Astrocyte of the cerebellum (primary cell): ENCODE measurements around the gene CAMTA1.

Source experiments
- DNase-seq: peaks from one replicate; pipeline ENCODE4 v3.0.0-alpha.2; 2011; ENCODE audit warnings: low read depth
- H3K4me3 ChIP-seq: 2 replicates; pipeline ENCODE4 v1.5.1; 2011; ENCODE audit warnings: mild to moderate bottlenecking, low read depth, low read length, moderate library complexity
- in situ Hi-C: cut with HindIII; loops from 2 replicates; pipeline ENCODE4 v1.10.0; 2017; ENCODE audit warnings: low sequenced_read_pairs
- TF ChIP-seq, protein P1 (sequence below): IDR thresholded peaks from 2 replicates; pipeline ENCODE4 v1.5.1; 2012; ENCODE audit warnings: low read length, low read depth, moderate library complexity, mild to moderate bottlenecking; ENCODE audit errors: missing control alignments

Gene CAMTA1

DNA sequence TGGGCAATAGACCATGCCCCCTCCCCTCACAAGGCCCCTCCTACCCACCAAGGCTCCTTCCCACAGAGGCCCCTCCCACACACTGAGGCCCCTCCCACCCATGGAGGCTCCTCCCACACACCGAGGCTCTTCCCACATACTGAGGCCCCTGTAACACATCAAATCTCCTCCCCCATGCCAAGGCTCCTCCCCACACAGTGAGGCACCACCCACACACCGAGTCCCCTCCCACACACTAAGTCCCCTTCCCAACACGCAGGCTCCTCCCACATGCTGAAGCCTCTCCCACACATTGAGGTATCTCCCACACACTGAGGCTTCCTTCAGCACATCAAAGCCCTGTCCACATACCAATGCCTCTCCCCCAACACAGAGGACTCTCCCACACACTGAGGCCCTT, 391.8 kb downstream of the CAMTA1 start:
- DNase-seq = no peak
- TF ChIP-seq, protein P1, sequence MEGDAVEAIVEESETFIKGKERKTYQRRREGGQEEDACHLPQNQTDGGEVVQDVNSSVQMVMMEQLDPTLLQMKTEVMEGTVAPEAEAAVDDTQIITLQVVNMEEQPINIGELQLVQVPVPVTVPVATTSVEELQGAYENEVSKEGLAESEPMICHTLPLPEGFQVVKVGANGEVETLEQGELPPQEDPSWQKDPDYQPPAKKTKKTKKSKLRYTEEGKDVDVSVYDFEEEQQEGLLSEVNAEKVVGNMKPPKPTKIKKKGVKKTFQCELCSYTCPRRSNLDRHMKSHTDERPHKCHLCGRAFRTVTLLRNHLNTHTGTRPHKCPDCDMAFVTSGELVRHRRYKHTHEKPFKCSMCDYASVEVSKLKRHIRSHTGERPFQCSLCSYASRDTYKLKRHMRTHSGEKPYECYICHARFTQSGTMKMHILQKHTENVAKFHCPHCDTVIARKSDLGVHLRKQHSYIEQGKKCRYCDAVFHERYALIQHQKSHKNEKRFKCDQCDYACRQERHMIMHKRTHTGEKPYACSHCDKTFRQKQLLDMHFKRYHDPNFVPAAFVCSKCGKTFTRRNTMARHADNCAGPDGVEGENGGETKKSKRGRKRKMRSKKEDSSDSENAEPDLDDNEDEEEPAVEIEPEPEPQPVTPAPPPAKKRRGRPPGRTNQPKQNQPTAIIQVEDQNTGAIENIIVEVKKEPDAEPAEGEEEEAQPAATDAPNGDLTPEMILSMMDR = no peak
- in situ Hi-C loops = no loop called here
- no peak overlapping the region for H3K4me3 ChIP-seq

DNA sequence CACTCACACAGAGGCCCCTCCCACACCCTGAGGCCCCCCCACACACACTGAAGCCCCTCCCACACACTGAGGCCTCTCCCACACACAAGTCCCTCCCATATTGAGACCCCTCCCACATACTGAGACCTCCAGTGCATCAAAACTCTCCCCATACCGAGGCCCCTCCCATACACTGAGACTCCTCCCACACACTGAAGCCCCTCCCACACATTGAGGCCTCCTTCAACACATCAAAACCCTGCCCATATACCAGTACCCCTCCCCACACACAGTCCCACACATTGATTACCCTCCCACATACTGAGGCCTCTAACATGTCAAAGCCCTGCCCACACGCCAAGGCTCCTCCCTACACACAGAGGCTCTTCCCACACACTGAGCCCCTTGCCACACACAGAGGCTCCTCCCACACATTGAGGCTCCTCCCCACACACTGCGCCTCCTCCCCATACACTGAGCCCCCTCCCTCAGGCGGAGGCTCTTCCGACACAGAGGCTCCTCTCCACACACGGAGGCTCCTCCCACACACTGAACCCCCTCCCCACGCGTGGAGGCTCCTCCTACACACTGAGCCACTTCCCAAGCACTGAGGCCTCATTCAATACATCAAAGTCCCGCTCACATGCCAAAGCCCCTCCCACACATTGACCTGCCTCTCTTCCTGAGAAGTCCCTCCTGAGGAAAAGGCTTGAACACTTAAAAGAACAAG, 392.3 kb downstream of the CAMTA1 start:
- TF ChIP-seq, protein P1 = no peak
- H3K4me3 ChIP-seq = no peak overlapping the region
- in situ Hi-C loops = no loop called here
- no peak for DNase-seq

DNA sequence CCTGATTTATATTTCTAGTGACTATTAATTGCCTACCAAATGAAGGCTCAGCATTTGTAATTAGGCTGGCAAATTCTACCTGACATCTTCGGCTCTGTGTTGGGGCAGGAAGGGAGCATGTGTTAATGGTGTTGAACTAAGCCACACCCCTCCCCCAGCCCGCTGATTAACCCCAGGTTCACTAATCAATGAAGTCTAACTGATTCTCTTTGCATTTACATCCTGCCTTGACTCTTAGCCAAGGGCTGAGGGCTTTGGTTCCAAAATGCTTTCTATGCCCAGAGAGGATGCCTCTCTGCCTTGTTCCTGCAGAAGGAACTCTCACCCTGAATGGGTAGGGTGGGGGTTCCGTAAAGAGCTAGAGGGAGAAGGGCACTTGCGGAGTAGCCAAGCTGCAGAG, 393.1 kb downstream of the CAMTA1 start:
- no peak for DNase-seq
- in situ Hi-C loops = no loop called here
- H3K4me3 ChIP-seq = no peak overlapping the region
- TF ChIP-seq, protein P1 = no peak

DNA sequence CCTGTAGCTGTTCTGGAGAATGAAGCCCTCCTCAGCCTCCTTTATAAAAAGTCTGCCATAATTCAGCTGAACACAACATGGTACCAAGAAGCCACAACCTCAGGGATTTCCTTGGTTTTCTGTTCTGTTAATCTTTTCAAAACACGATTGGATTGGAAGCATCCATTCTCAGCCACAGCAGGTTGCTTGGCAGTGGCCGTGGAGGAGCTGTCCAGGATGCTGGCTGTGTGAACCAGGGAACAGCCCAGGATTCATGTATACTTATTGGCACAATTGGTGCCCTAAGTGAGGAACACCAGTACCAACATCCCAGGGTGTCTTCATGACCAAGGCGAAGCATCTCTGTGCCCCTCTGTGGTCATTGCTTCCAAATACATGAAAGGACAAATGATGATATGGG, 393.5 kb downstream of the CAMTA1 start:
- TF ChIP-seq, protein P1 = no peak
- no peak for DNase-seq
- no peak overlapping the region for H3K4me3 ChIP-seq
- in situ Hi-C loops = no loop called here

DNA sequence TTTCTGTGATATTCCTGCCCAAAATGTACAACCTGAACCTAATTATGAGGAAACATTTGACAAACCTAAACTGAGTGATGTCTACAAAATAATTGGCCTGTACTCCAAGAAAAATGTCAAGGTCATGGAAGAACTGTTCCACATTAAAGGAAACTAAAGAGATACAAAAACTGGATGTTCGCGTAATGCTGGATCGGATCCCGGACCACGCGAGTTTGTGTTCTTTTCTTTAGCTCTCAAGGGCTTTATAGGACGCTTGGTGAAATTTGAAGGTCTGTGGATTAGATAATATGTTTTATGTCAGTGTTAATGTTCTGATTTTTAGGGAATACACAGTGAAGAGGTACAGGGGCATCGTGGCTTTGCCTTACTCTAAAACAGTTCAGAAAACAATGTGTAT, 400.5 kb downstream of the CAMTA1 start:
- no peak for DNase-seq
- in situ Hi-C loops = no loop called here
- H3K4me3 ChIP-seq = no peak overlapping the region
- TF ChIP-seq, protein P1 = no peak

DNA sequence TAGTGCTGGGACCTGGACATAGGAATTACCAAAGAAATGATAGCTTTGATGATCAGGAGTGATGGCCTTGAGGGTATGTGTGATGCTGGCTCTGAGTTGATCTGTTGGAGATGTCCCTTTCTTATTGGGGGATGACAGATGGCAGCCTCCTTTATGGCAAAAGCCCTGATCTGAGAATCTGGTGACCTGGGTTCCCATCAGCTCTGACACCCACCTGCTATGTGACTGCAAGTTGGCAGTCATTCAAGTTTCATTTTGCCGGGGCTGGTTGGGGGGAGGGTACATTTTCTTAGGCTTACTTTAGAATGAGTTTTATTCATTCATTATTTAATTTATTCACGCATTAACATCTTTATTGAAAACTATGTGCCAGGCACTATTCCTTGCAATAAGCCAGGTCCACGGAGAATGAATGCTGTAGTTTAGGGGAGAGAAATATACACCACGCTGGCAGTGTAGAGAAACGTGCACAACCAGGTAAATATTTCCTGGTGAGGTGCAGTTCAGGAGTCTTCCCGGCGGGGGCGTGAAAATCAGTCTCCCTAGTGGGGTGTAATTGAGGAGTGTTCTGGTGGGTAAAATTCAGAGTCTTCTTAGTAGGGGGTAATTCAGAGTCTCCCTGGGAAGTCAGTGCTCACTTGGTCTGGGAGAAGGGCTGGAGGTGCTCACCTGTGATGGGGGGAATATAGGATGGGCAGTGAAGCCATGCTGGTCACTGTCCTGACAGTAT, 401.3 kb downstream of the CAMTA1 start:
- in situ Hi-C loops = no loop called here
- TF ChIP-seq, protein P1 = no peak
- no peak overlapping the region for H3K4me3 ChIP-seq
- no peak for DNase-seq
